KMS-11 (cell line): ENCODE data around the gene ZNF516.

Experiments used
- H2AFZ ChIP-seq: fragments of 200-600 bp; sonication (generic); 2 replicates; pipeline ENCODE4 v1.6.1; 2016; ENCODE audit warnings: antibody characterized with exemption, mixed run types, low read depth
- H3K27ac ChIP-seq: fragments of 200-600 bp; sonication (generic); 2 replicates; pipeline ENCODE4 v1.6.1; 2016; ENCODE audit warnings: mild to moderate bottlenecking, mixed run types
- H3K27me3 ChIP-seq: fragments of 200-600 bp; sonication (generic); 2 replicates; pipeline ENCODE4 v1.6.1; 2017; ENCODE audit warnings: mild to moderate bottlenecking, low read depth, mixed run types, moderate library complexity; ENCODE audit not compliant: insufficient read depth
- H3K36me3 ChIP-seq: fragments of 200-600 bp; sonication (generic); 2 replicates; pipeline ENCODE4 v1.6.1; 2017; ENCODE audit warnings: mild to moderate bottlenecking, mixed run types; ENCODE audit not compliant: insufficient read depth
- H3K4me1 ChIP-seq: fragments of 200-600 bp; sonication (generic); 2 replicates; pipeline ENCODE4 v1.6.1; 2016; ENCODE audit warnings: mild to moderate bottlenecking, low read depth, mixed run types; ENCODE audit not compliant: poor library complexity, severe bottlenecking
- H3K4me2 ChIP-seq: fragments of 200-600 bp; sonication (generic); 2 replicates; pipeline ENCODE4 v1.7.0; 2016; ENCODE audit warnings: mild to moderate bottlenecking, mixed run types
- H3K4me3 ChIP-seq: fragments of 200-600 bp; sonication (generic); IDR thresholded peaks from 2 replicates; pipeline ENCODE4 v1.6.1; 2017; ENCODE audit warnings: low read depth, low read length, mixed read lengths; ENCODE audit not compliant: insufficient read depth
- H3K79me2 ChIP-seq: fragments of 200-600 bp; sonication (generic); 2 replicates; pipeline ENCODE4 v1.6.1; 2016; ENCODE audit warnings: low read depth, mixed run types; ENCODE audit not compliant: insufficient read depth
- H3K9ac ChIP-seq: fragments of 200-600 bp; sonication (generic); 2 replicates; pipeline ENCODE4 v1.6.1; 2016; ENCODE audit warnings: mild to moderate bottlenecking, mixed run types
- H4K20me1 ChIP-seq: fragments of 200-600 bp; sonication (generic); 2 replicates; pipeline ENCODE4 v1.6.1; 2016; ENCODE audit warnings: mild to moderate bottlenecking, mixed run types; ENCODE audit not compliant: insufficient read depth
- TF ChIP-seq, protein P1 (sequence below): fragments of 200-600 bp; sonication (generic); conservative IDR thresholded peaks from 2 replicates; pipeline ENCODE4 v1.6.1; 2017; ENCODE audit warnings: low read depth, mild to moderate bottlenecking, antibody characterized with exemption, low read length, moderate library complexity, mixed read lengths

Gene ZNF516

DNA sequence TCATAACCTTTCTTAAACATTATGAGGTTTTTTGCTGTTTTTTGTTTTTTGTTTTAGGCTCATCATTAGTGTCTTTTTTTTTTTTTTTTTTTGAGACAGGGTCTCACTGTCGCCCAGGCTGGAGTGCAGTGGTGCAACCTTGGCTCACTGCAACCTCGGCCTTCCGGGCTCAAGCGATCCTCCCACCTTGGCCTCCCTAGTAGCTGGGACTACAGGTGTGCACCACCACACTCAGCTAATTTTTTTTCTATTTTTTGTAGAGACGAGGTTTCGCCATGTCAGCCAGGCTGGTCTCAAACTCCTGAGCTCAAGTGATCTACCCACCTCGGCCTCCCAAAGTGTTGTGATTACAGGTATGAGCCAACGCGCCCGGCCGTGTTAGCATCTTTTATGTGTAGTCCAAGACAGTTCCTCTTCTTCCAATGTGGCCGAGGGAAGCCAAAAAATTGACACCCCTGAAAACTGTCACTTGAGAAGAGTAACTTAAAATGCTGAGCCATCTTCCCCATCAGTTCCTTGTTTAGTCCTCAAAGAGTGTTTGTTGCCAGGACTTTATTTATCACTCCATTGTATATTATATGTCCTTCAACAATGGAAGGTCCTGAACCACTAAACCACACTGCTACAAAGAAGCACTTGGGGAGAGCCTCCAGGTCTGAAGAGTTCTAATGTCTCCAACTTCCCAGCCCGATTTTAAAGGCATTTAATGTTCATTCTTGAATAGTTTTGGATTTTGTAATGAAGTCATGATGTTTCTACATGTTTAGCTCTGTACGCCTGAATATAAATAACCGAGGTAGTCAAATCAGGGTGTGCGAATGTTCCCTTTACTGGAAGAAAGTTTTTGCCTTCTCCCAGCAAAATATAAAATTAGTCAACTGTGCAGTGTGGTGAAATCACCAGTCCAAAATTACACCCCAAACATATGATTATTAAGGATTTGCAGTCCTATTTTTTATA is 26.4 kb downstream of the ZNF516 start:
- no peaks in the 10 kb centered on the region for H3K27me3 ChIP-seq
- TF ChIP-seq, protein P1, sequence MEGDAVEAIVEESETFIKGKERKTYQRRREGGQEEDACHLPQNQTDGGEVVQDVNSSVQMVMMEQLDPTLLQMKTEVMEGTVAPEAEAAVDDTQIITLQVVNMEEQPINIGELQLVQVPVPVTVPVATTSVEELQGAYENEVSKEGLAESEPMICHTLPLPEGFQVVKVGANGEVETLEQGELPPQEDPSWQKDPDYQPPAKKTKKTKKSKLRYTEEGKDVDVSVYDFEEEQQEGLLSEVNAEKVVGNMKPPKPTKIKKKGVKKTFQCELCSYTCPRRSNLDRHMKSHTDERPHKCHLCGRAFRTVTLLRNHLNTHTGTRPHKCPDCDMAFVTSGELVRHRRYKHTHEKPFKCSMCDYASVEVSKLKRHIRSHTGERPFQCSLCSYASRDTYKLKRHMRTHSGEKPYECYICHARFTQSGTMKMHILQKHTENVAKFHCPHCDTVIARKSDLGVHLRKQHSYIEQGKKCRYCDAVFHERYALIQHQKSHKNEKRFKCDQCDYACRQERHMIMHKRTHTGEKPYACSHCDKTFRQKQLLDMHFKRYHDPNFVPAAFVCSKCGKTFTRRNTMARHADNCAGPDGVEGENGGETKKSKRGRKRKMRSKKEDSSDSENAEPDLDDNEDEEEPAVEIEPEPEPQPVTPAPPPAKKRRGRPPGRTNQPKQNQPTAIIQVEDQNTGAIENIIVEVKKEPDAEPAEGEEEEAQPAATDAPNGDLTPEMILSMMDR: no peak
- peaks cover 80% of the 10 kb centered on the region for H3K79me2 ChIP-seq
- H3K36me3 ChIP-seq: no peaks in the 10 kb centered on the region
- no peak overlapping the region for H3K4me2 ChIP-seq
- no peaks in the 10 kb centered on the region; the same call in 1 of the 2 replicates for H4K20me1 ChIP-seq
- H2AFZ ChIP-seq: no peak overlapping the region
- H3K4me1 ChIP-seq: peaks cover 6% of the 10 kb centered on the region
- H3K27ac ChIP-seq: no peak overlapping the region
- no peak overlapping the region for H3K9ac ChIP-seq
- no peak overlapping the region for H3K4me3 ChIP-seq

DNA sequence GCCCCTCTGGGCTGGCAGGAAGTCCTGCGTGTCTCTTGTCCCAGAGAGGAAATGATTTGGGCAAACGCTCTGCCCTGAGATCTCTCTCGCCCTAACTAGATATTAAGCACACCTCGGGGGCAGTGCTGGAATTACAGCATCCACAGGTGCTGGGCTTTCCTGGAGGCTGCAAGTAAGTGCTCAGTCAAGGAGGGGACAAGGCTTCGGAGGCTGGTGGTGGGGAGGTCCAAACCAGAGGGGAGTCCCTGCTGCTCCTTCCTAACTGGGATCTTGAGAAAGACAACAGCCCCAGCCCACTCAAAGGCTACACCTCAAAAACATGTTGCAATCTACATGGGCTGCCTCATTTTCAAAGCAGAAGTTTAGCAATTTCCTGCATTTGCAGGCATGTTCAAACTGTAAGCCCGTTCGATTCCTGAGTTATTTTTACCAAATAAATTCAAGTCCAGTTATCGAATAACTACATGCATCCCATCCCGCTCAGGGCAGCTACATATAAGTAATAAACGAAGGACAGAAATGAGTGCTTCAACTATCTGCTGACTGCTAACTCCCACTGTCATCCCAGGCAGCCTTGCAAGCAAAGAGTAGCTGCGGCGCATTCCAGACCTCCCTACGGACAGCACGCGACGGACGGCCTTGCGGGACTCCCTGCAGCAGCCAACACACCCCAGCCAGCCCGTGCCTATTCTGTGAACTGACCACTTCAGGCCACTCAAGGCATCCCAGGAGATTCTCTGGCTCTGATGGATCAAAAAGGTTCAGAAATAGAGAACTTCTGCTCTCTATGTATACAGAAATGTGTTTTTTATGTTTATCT is 27.5 kb downstream of the ZNF516 start:
- TF ChIP-seq, protein P1: no peak
- no peak overlapping the region for H2AFZ ChIP-seq
- H3K27me3 ChIP-seq: no peaks in the 10 kb centered on the region
- H3K79me2 ChIP-seq: peaks cover 79% of the 10 kb centered on the region
- H3K4me2 ChIP-seq: no peak overlapping the region
- H3K4me1 ChIP-seq: no peaks in the 10 kb centered on the region
- no peak overlapping the region for H3K4me3 ChIP-seq
- H3K36me3 ChIP-seq: no peaks in the 10 kb centered on the region
- no peak overlapping the region for H3K9ac ChIP-seq
- H3K27ac ChIP-seq: no peak overlapping the region
- no peaks in the 10 kb centered on the region; the same call in 1 of the 2 replicates for H4K20me1 ChIP-seq

- H3K27ac ChIP-seq: no peak overlapping the region
- peaks cover 69% of the 10 kb centered on the region for H3K79me2 ChIP-seq
- TF ChIP-seq, protein P1: no peak
- H3K36me3 ChIP-seq: no peaks in the 10 kb centered on the region
- H3K4me1 ChIP-seq: no peaks in the 10 kb centered on the region
- no peak overlapping the region for H2AFZ ChIP-seq
- H4K20me1 ChIP-seq: no peaks in the 10 kb centered on the region; the same call in 1 of the 2 replicates
- no peaks in the 10 kb centered on the region for H3K27me3 ChIP-seq
- no peak overlapping the region for H3K4me3 ChIP-seq
- H3K4me2 ChIP-seq: no peak overlapping the region
- no peak overlapping the region for H3K9ac ChIP-seq
Observed at GRCh38 chr18:76466410-76466991, 28.5 kb downstream of the ZNF516 start.

DNA sequence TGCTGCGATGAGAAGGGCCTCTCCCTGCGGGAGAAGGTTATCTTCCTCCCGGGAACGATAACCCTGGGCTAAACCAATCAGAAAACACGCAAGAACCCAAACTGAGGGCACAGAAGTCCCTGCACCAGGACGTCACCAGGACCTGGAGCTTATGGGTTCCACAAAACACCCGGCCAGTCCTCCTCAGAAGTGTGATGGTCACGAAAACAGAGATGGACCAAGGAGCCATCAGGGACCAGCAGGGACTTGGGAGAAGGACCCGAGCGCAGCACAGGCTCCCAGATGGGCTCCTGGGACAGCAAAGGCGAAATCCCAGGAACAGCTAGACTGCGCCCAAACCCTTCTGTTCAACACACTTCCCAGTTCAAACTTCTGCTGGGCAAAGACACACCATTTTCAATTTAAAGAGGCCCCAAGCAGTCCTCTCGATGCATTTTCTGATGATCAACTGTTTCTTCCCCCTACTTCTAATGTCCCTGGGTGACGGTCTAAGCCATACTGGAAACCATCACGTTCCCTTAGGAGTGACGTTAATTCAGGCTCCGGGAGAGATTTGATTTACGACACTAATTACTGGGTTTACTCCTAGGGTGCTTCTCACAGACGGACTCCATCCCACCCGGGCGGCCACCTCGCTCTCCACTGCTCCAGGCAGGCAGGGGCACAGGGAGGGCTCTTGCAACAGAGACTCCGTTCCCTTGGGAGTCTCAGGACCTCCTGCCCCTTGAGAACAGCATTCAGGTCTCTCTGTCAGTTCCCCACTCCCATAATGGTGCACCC is 29.2 kb downstream of the ZNF516 start:
- Histone ChIP-seq H3K9ac (no peak overlapping the region), H3K27ac (no peak overlapping the region), H4K20me1 (no peaks in the 10 kb centered on the region; the same call in 1 of the 2 replicates), H3K79me2 (peaks cover 68% of the 10 kb centered on the region), H2AFZ (no peak overlapping the region), H3K4me2 (no peak overlapping the region), H3K4me3 (no peak overlapping the region), H3K4me1 (no peaks in the 10 kb centered on the region), H3K27me3 (no peaks in the 10 kb centered on the region), H3K36me3 (no peaks in the 10 kb centered on the region)
- TF ChIP-seq, protein P1: no peak
